ENCODE results near the gene PPP5C.
"Not testable (repeated sequence)": the region's sequence is repeated elsewhere in the genome, so short reads cannot be mapped to it uniquely, and the experiment has no call there.

DNA sequence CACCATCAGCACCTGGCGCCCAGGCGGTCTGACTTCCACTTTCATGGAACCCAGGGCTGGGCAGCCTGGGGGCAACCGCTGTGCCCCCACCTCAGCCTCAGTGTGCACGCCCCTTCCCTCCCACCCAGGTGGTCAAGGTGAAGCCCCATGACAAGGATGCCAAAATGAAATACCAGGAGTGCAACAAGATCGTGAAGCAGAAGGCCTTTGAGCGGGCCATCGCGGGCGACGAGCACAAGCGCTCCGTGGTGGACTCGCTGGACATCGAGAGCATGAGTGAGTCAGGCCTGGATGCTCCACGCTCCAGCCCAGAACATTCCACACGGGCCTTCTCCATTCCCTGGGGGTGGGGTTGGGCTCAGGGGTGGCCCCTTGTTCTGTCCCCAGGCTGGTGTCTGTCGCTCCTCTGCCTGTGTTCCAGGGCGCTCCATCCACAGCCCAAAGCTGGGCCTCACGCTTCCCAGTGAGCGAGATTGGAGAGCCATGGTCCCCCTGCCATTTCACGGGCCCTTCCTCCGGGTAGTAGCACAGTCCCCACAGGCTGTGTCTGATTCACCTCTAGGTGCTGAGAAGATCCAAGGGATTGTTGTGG lies 28.7 kb downstream of the PPP5C start:
- not testable (repeated sequence) for TF ChIP-seq POLR2A, CTCF (IDR thresholded peaks at IDR 0.05)
